HG02973 (cell line): Measurements from ENCODE around the gene MAST2.
"Not testable (repeated sequence)": the region's sequence is repeated elsewhere in the genome, so short reads cannot be mapped to it uniquely, and the experiment has no call there.

Experiments used
- ATAC-seq: cut with Tn5 transposase; IDR thresholded peaks from one replicate; pipeline ENCODE4 v1.9.1; 2021; ENCODE audit warnings: moderate library complexity; ENCODE audit not compliant: unreplicated experiment

MAST2 gene

GRCh38 chr1:45857101-45857700 lies 53.8 kb downstream of the MAST2 start:
- ATAC-seq: no peak

- not testable (repeated sequence) for ATAC-seq
These were observed 54.5 kb downstream of the MAST2 start for GRCh38 chr1:45857755-45858492.

GRCh38 chr1:45859221-45859620 lies 55.8 kb downstream of the MAST2 start:
- no peak for ATAC-seq

GRCh38 chr1:45862008-45862407 lies 58.6 kb downstream of the MAST2 start:
- ATAC-seq: no peak

GRCh38 chr1:45863218-45863617 lies 59.8 kb downstream of the MAST2 start:
- ATAC-seq: no peak

- ATAC-seq: no peak
These were observed 61.0 kb downstream of the MAST2 start for GRCh38 chr1:45864167-45865106.

- no peak for ATAC-seq
These were observed 64.4 kb downstream of the MAST2 start for GRCh38 chr1:45867697-45868348.

- no peak for ATAC-seq
These were observed 65.4 kb downstream of the MAST2 start for GRCh38 chr1:45868861-45869260.

GRCh38 chr1:45870500-45870899 lies 67.1 kb downstream of the MAST2 start:
- ATAC-seq: no peak

GRCh38 chr1:45872173-45872801 lies 68.9 kb downstream of the MAST2 start:
- not testable (repeated sequence) for ATAC-seq

GRCh38 chr1:45876000-45876617 lies 72.7 kb downstream of the MAST2 start:
- ATAC-seq: no peak

GRCh38 chr1:45877264-45877663 lies 73.9 kb downstream of the MAST2 start:
- no peak for ATAC-seq

GRCh38 chr1:45879885-45880598 lies 76.6 kb downstream of the MAST2 start:
- ATAC-seq: no peak

- no peak for ATAC-seq
These were observed 77.5 kb downstream of the MAST2 start for GRCh38 chr1:45880930-45881329.

- ATAC-seq: no peak
These were observed 80.2 kb downstream of the MAST2 start for GRCh38 chr1:45883658-45884057.

GRCh38 chr1:45884700-45885099 lies 81.3 kb downstream of the MAST2 start:
- ATAC-seq: no peak

GRCh38 chr1:45886229-45886628 lies 82.8 kb downstream of the MAST2 start:
- ATAC-seq: no peak

GRCh38 chr1:45887156-45887842 lies 83.9 kb downstream of the MAST2 start:
- no peak for ATAC-seq

GRCh38 chr1:45890078-45890477 lies 86.7 kb downstream of the MAST2 start:
- no peak for ATAC-seq
